HG02798 (cell line): ENCODE measurements around the gene PTPRO.

Experiments used
- ATAC-seq: cut with Tn5 transposase; IDR thresholded peaks from one replicate; pipeline ENCODE4 v1.9.1; 2021; ENCODE audit warnings: mild to moderate bottlenecking; ENCODE audit not compliant: unreplicated experiment, poor library complexity

Gene PTPRO

GRCh38 chr12:15439459-15439858, 117.2 kb downstream of the PTPRO start:
- no peak for ATAC-seq

GRCh38 chr12:15443050-15443449, 120.7 kb downstream of the PTPRO start:
- ATAC-seq = no peak

GRCh38 chr12:15443611-15444010, 121.3 kb downstream of the PTPRO start:
- no peak for ATAC-seq

GRCh38 chr12:15444523-15444922, 122.2 kb downstream of the PTPRO start:
- no peak for ATAC-seq

- ATAC-seq = no peak
Measured at GRCh38 chr12:15446807-15447206, 124.5 kb downstream of the PTPRO start.

- peak; percentile 34 for ATAC-seq
Measured at GRCh38 chr12:15453613-15454012, 131.3 kb downstream of the PTPRO start.

GRCh38 chr12:15458008-15458407, 135.7 kb downstream of the PTPRO start:
- no peak for ATAC-seq

- ATAC-seq = no peak
Measured at GRCh38 chr12:15468911-15469310, 146.6 kb downstream of the PTPRO start.

GRCh38 chr12:15469356-15469755, 147.0 kb downstream of the PTPRO start:
- no peak for ATAC-seq

- no peak for ATAC-seq
Measured at GRCh38 chr12:15472036-15472435, 149.7 kb downstream of the PTPRO start.

- ATAC-seq = no peak
Measured at GRCh38 chr12:15474766-15475165, 152.5 kb downstream of the PTPRO start.

- ATAC-seq = no peak
Measured at GRCh38 chr12:15477761-15478160, 155.5 kb downstream of the PTPRO start.

GRCh38 chr12:15481846-15482245, 159.5 kb downstream of the PTPRO start:
- ATAC-seq = no peak

- ATAC-seq = no peak
Measured at GRCh38 chr12:15485466-15485865, 163.2 kb downstream of the PTPRO start.

- ATAC-seq = no peak
Measured at GRCh38 chr12:15486859-15487258, 164.6 kb downstream of the PTPRO start.

- ATAC-seq = no peak
Measured at GRCh38 chr12:15488481-15488880, 166.2 kb downstream of the PTPRO start.

GRCh38 chr12:15494329-15495046, 172.2 kb downstream of the PTPRO start:
- peak; percentile 84 for ATAC-seq

GRCh38 chr12:15495746-15496145, 173.4 kb downstream of the PTPRO start:
- no peak for ATAC-seq

GRCh38 chr12:15496738-15497137, 174.4 kb downstream of the PTPRO start:
- no peak for ATAC-seq

GRCh38 chr12:15497671-15498292, 175.5 kb downstream of the PTPRO start:
- ATAC-seq = no peak

GRCh38 chr12:15502211-15502610, 179.9 kb downstream of the PTPRO start:
- ATAC-seq = no peak

GRCh38 chr12:15505616-15506015, 183.3 kb downstream of the PTPRO start:
- ATAC-seq = no peak
